ENCODE measurements around the gene LRBA.

The LRBA gene

GRCh38 chr4:150231107-150231770 is 783.8 kb downstream of the LRBA start:
- DNase-seq (ENCODE audit: low spot score): no peak
- no peak for TF ChIP-seq CTCF (IDR thresholded peaks at IDR 0.05; ENCODE audit: borderline replicate concordance, control extremely low read depth, extremely low read depth, insufficient read depth, missing control alignments)
- in situ Hi-C loops (cut with MboI; ENCODE audit: low sequenced_read_pairs, unreplicated experiment): no loop called here

- in situ Hi-C loops (cut with MboI; ENCODE audit: low sequenced_read_pairs, unreplicated experiment): no loop called here
- TF ChIP-seq CTCF (IDR thresholded peaks at IDR 0.05; ENCODE audit: borderline replicate concordance, control extremely low read depth, extremely low read depth, insufficient read depth, missing control alignments): no peak
- no peak for DNase-seq (ENCODE audit: low spot score)
Observed at GRCh38 chr4:150230561-150230960, 784.5 kb downstream of the LRBA start.

GRCh38 chr4:150229520-150229919 is 785.6 kb downstream of the LRBA start:
- DNase-seq (ENCODE audit: low spot score): no peak
- TF ChIP-seq CTCF (IDR thresholded peaks at IDR 0.05; ENCODE audit: borderline replicate concordance, control extremely low read depth, extremely low read depth, insufficient read depth, missing control alignments): no peak
- in situ Hi-C loops (cut with MboI; ENCODE audit: low sequenced_read_pairs, unreplicated experiment): no loop called here

- DNase-seq (ENCODE audit: low spot score): no peak
- TF ChIP-seq CTCF (IDR thresholded peaks at IDR 0.05; ENCODE audit: borderline replicate concordance, control extremely low read depth, extremely low read depth, insufficient read depth, missing control alignments): no peak
- in situ Hi-C loops (cut with MboI; ENCODE audit: low sequenced_read_pairs, unreplicated experiment): no loop called here
Observed at GRCh38 chr4:150224896-150225591, 790.0 kb downstream of the LRBA start.

- in situ Hi-C loops (cut with MboI; ENCODE audit: low sequenced_read_pairs, unreplicated experiment): loop anchor here (10.0 kb wide), 1 partner anchor 215 kb away; no protein-coding TSS in a partner anchor
- no peak for DNase-seq (ENCODE audit: low spot score)
- no peak for TF ChIP-seq CTCF (IDR thresholded peaks at IDR 0.05; ENCODE audit: borderline replicate concordance, control extremely low read depth, extremely low read depth, insufficient read depth, missing control alignments)
Observed at GRCh38 chr4:150219841-150220240, 795.2 kb downstream of the LRBA start.

GRCh38 chr4:150218447-150218846 is 796.6 kb downstream of the LRBA start:
- no peak for TF ChIP-seq CTCF (IDR thresholded peaks at IDR 0.05; ENCODE audit: borderline replicate concordance, control extremely low read depth, extremely low read depth, insufficient read depth, missing control alignments)
- in situ Hi-C loops (cut with MboI; ENCODE audit: low sequenced_read_pairs, unreplicated experiment): loop anchor here (10.0 kb wide), 1 partner anchor 214 kb away; no protein-coding TSS in a partner anchor
- no peak for DNase-seq (ENCODE audit: low spot score)
